Esophagus muscularis mucosa (tissue), 4 donors: ENCODE measurements around the gene KCNMB1.

ENCODE experiments used
- EP300 ChIP-seq: sonication (generic); formaldehyde crosslinking; IDR thresholded peaks from one replicate; pipeline ENCODE4 v1.6.1; 2017; ENCODE audit warnings: antibody characterized with exemption
- POLR2AphosphoS5 ChIP-seq, 2 donors: sonication (generic); formaldehyde crosslinking; IDR thresholded peaks; one replicate each; pipeline ENCODE4 v1.6.1; 2017; ENCODE audit warnings: antibody characterized with exemption in 2 of 2
- TF ChIP-seq, protein P1 (sequence below), 3 experiments: fragments of 200-600 bp in 2 of 3; fragments of 450-650 bp in 1 of 3; sonication (generic) in 2 of 3; IDR thresholded peaks; one replicate each; pipeline ENCODE4 v1.5.1; 2017 to 2019; ENCODE audit warnings: antibody characterized with exemption in 3 of 3, mild to moderate bottlenecking in 2 of 3, moderate library complexity in 1 of 3

DNA sequence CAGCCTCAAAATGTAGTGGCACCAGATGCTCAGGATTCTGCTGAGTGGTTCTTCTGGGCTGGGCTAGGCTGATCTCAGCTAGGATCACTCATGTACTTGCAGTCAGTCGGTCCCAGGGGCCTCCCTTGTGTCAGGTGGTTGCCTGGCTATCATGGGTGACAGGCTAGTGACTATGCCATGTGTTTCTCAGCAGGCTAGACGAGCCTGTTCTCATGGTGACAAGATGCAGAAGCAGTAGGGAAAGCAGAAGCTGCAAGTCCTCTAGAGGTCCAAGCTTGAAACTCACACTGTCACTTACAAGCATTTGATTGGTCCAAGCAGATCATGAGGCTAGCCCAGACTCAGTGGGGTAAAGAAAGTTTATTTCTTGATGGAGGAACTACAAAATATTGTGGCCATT is 15.2 kb upstream of the KCNMB1 start:
- TF ChIP-seq EP300, result no peak
- TF ChIP-seq, protein P1, sequence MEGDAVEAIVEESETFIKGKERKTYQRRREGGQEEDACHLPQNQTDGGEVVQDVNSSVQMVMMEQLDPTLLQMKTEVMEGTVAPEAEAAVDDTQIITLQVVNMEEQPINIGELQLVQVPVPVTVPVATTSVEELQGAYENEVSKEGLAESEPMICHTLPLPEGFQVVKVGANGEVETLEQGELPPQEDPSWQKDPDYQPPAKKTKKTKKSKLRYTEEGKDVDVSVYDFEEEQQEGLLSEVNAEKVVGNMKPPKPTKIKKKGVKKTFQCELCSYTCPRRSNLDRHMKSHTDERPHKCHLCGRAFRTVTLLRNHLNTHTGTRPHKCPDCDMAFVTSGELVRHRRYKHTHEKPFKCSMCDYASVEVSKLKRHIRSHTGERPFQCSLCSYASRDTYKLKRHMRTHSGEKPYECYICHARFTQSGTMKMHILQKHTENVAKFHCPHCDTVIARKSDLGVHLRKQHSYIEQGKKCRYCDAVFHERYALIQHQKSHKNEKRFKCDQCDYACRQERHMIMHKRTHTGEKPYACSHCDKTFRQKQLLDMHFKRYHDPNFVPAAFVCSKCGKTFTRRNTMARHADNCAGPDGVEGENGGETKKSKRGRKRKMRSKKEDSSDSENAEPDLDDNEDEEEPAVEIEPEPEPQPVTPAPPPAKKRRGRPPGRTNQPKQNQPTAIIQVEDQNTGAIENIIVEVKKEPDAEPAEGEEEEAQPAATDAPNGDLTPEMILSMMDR (IDR thresholded peaks at IDR 0.05), result no peak
- no peak for TF ChIP-seq POLR2AphosphoS5 (IDR thresholded peaks at IDR 0.05)
